Sigmoid colon (tissue), 7 donors: ENCODE data around the gene G3BP1. TPM values are rescaled to one million over a fixed set of nuclear protein-coding genes. Genes with fewer than 3 reads are reported as not detected.

ENCODE experiments used
- DNase-seq: peaks from one replicate; pipeline ENCODE4 v3.0.0-alpha.2; 2019
- H3K27ac ChIP-seq, 4 donors: fragments of 200-600 bp; sonication (generic); one replicate each; pipeline ENCODE4 v1.5.1; 2016 to 2019; ENCODE audit warnings: mild to moderate bottlenecking in 1 of 4
- H3K27me3 ChIP-seq, 3 donors: fragments of 200-600 bp; sonication (generic); one replicate each; pipeline ENCODE4 v1.5.1; 2019; ENCODE audit warnings: mild to moderate bottlenecking in 1 of 3
- H3K36me3 ChIP-seq, 4 donors: fragments of 200-600 bp; sonication (generic); one replicate each; pipeline ENCODE4 v1.5.1; 2016 to 2019
- H3K4me1 ChIP-seq, 4 donors: fragments of 200-600 bp; sonication (generic); one replicate each; pipeline ENCODE4 v1.5.1; 2017 to 2019
- H3K4me3 ChIP-seq, 4 donors: fragments of 200-600 bp; sonication (generic); one replicate each; pipeline ENCODE4 v1.5.1; 2017 to 2019; ENCODE audit warnings: mild to moderate bottlenecking in 2 of 4, moderate library complexity in 1 of 4
- H3K9me3 ChIP-seq, 4 donors: fragments of 200-600 bp in 3 of 4; sonication (generic) in 3 of 4; one replicate each; pipeline versions ENCODE4 v1.5.1 to v1.6.1; 2013 to 2019
- CTCF ChIP-seq, 4 experiments: fragments of 450-650 bp in 3 of 4; fragments of 200-600 bp in 1 of 4; IDR thresholded peaks; one replicate each; pipeline ENCODE4 v1.5.1; 2016 to 2019; ENCODE audit warnings: antibody characterized with exemption in 4 of 4, mild to moderate bottlenecking in 3 of 4, moderate library complexity in 2 of 4
- EP300 ChIP-seq, 4 donors: sonication (generic); formaldehyde crosslinking; IDR thresholded peaks; one replicate each; pipeline ENCODE4 v1.6.1; 2017; ENCODE audit warnings: antibody characterized with exemption in 4 of 4
- POLR2A ChIP-seq, 2 donors: fragments of 450-650 bp; IDR thresholded peaks; one replicate each; pipeline ENCODE4 v1.6.1; 2016; ENCODE audit warnings: antibody characterized with exemption in 2 of 2, mild to moderate bottlenecking in 2 of 2, moderate library complexity in 2 of 2
- POLR2AphosphoS5 ChIP-seq, 4 donors: sonication (generic); formaldehyde crosslinking; IDR thresholded peaks; one replicate each; pipeline ENCODE4 v1.6.1; 2017; ENCODE audit warnings: antibody characterized with exemption in 4 of 4
- WGBS, 2 donors: extraction: QIAGEN DNeasy Blood & Tissue Kit; methylation state at CpG; one replicate each; pipeline ENCODE4 v1.1.7; 2013; 5-methylcytosine and 5-hydroxymethylcytosine counted together
- intact Hi-C: fragments of 100-400 bp; cut with DNase I; formaldehyde crosslinking; loops from one replicate; pipeline ENCODE4 v1.15.1; 2023
- polyA plus RNA-seq, 3 donors: library from polyadenylated mRNA; stranded (reverse); fragments of 200-250 nt; gene quantifications; one replicate each; pipeline ENCODE4 v1.2.3, GENCODE V29; 2013
- total RNA-seq, 4 donors: library from RNA; depleted of rRNA; stranded (reverse); fragments of >200 nt; gene quantifications; one replicate each; pipeline ENCODE4 v1.1.0, GENCODE V29; 2016
- donor health status: healthy with polysubstance abuse.
- donor health status: Bipolar disorder and iron deficiency.
- donor health status: healthy.

G3BP1 gene
- total and polyA plus RNA-seq, 7 donors = 16.8 to 158 (median 68.5) TPM

- H3K27me3 ChIP-seq = no peaks in the 10 kb centered on the region
- H3K27ac ChIP-seq = peak overlapping the region; percentile 74 to 83 (median 79)
- intact Hi-C loops = loop anchor here (1.0 to 2.0 kb wide), 3 partner anchors 22 to 82 kb away; partner anchors contain the start of gene G3BP1
- no peak for DNase-seq
- H3K4me1 ChIP-seq = peaks cover 0 to 40% (median 32%) of the 10 kb centered on the region in 4 donors
- TF ChIP-seq POLR2AphosphoS5 (IDR thresholded peaks at IDR 0.05) (no peak), POLR2A (IDR thresholded peaks at IDR 0.05) (no peak), EP300 (IDR thresholded peaks at IDR 0.05) (no peak), CTCF (IDR thresholded peaks at IDR 0.05) (no peak)
- H3K9me3 ChIP-seq = no peaks in the 10 kb centered on the region
- 75 to 83% methylated on average over 2 of the region's 2 CpGs for WGBS, 2 donors
- H3K36me3 ChIP-seq = peaks cover 0 to 21% (median 2%) of the 10 kb centered on the region in 4 donors
- peak overlapping the region in 1 of 4 donors; percentile 10 for H3K4me3 ChIP-seq
These were observed 30.8 kb upstream of the G3BP1 start for GRCh38 chr5:151740958-151741373.

- no peaks in the 10 kb centered on the region for H3K9me3 ChIP-seq
- peak overlapping the region in 2 of 4 donors; percentile 77 to 81 for H3K27ac ChIP-seq
- WGBS, 2 donors = 93 to 94% methylated on average over 6 of the region's 6 CpGs
- DNase-seq = no peak
- H3K27me3 ChIP-seq = no peaks in the 10 kb centered on the region
- TF ChIP-seq EP300 (IDR thresholded peaks at IDR 0.05) (no peak), POLR2A (IDR thresholded peaks at IDR 0.05) (no peak), POLR2AphosphoS5 (IDR thresholded peaks at IDR 0.05) (no peak), CTCF (IDR thresholded peaks at IDR 0.05) (no peak)
- H3K36me3 ChIP-seq = peaks cover 0 to 26% (median 2%) of the 10 kb centered on the region in 4 donors
- H3K4me3 ChIP-seq = no peak overlapping the region
- intact Hi-C loops = loop anchor here (2.0 kb wide), 3 partner anchors 23 to 295 kb away; partner anchors contain the start of genes G3BP1 and SLC36A1
- peaks cover 0 to 49% (median 40%) of the 10 kb centered on the region in 4 donors for H3K4me1 ChIP-seq
These were observed 29.9 kb upstream of the G3BP1 start for GRCh38 chr5:151741678-151742423.

- H3K36me3 ChIP-seq = peaks cover 0 to 26% (median 2%) of the 10 kb centered on the region in 4 donors
- H3K9me3 ChIP-seq = no peaks in the 10 kb centered on the region
- H3K4me3 ChIP-seq = no peak overlapping the region
- H3K4me1 ChIP-seq = peaks cover 0 to 49% (median 40%) of the 10 kb centered on the region in 4 donors
- no peak for TF ChIP-seq EP300 (IDR thresholded peaks at IDR 0.05)
- no peak for TF ChIP-seq POLR2AphosphoS5 (IDR thresholded peaks at IDR 0.05)
- TF ChIP-seq POLR2A (IDR thresholded peaks at IDR 0.05) = no peak
- peak; percentile 55 to 64 (median 60) for TF ChIP-seq CTCF (IDR thresholded peaks at IDR 0.05)
- WGBS, 2 donors = 45 to 71% methylated on average over 7 of the region's 7 CpGs
- H3K27ac ChIP-seq = peak overlapping the region in 2 of 4 donors; percentile 9 to 81
- H3K27me3 ChIP-seq = no peaks in the 10 kb centered on the region
- intact Hi-C loops = loop anchor here (2.0 kb wide), 1 partner anchor 296 kb away; the partner anchor contains the start of gene SLC36A1
- peak; percentile 76 for DNase-seq
These were observed 28.9 kb upstream of the G3BP1 start for GRCh38 chr5:151742870-151743294.

GRCh38 chr5:151743530-151743929 lies 28.2 kb upstream of the G3BP1 start:
- H3K9me3 ChIP-seq = no peaks in the 10 kb centered on the region
- intact Hi-C loops = loop anchor here (2.0 kb wide), 1 partner anchor 297 kb away; the partner anchor contains the start of gene SLC36A1
- TF ChIP-seq POLR2A (IDR thresholded peaks at IDR 0.05) = no peak
- TF ChIP-seq EP300 (IDR thresholded peaks at IDR 0.05) = no peak
- TF ChIP-seq POLR2AphosphoS5 (IDR thresholded peaks at IDR 0.05) = no peak
- TF ChIP-seq CTCF (IDR thresholded peaks at IDR 0.05) = no peak
- H3K27me3 ChIP-seq = no peaks in the 10 kb centered on the region
- peaks cover 0 to 49% (median 40%) of the 10 kb centered on the region in 4 donors for H3K4me1 ChIP-seq
- H3K36me3 ChIP-seq = peaks cover 0 to 26% (median 2%) of the 10 kb centered on the region in 4 donors
- H3K4me3 ChIP-seq = no peak overlapping the region
- peak overlapping the region in 2 of 4 donors; percentile 9 to 81 for H3K27ac ChIP-seq
- DNase-seq = no peak
- WGBS, 2 donors = 89 to 94% methylated on average over 1 of the region's 1 CpG
